Cardiac fibroblast (primary cell): ENCODE data around the gene NT5DC2.

Experiments used
- DNase-seq, 2 donors: peaks; one replicate each; pipeline versions ENCODE4 v3.0.0 to v3.0.0-alpha.2; 2010; ENCODE audit warnings: low read depth in 2 of 2
- H3K4me3 ChIP-seq, 2 donors: replicated peaks in 1 of 2; 1 replicate in 1 of 2; 2 replicates in 1 of 2; pipeline ENCODE4 v1.5.1; 2011; ENCODE audit warnings: low read depth in 2 of 2, low read length in 2 of 2, mild to moderate bottlenecking in 2 of 2, moderate library complexity in 1 of 2
- CTCF ChIP-seq: IDR thresholded peaks from one replicate; pipeline ENCODE4 v1.5.1; 2011; ENCODE audit warnings: low read depth, mild to moderate bottlenecking, low read length, inconsistent platforms

Gene NT5DC2

GRCh38 chr3:52537726-52538421 lies 4.2 kb upstream of the NT5DC2 start:
- H3K4me3 ChIP-seq, result peak overlapping the region; percentile 58 to 71
- no peak for TF ChIP-seq CTCF
- no peak for DNase-seq

GRCh38 chr3:52537165-52537620 lies 3.5 kb upstream of the NT5DC2 start:
- no peak for TF ChIP-seq CTCF
- DNase-seq, result no peak
- peak overlapping the region; percentile 58 to 71 for H3K4me3 ChIP-seq

GRCh38 chr3:52536369-52537164 lies 2.9 kb upstream of the NT5DC2 start, which contains the start of gene UQCC5:
Gene UQCC5 (plus strand): TSS chr3:52536605. CDS start chr3:52536756, 151 bp downstream.
- DNase-seq, result peak; percentile 99
- TF ChIP-seq CTCF, result no peak
- peak within 1 kb of the TSS; percentile 58 to 71 for H3K4me3 ChIP-seq

- H3K4me3 ChIP-seq, result no peak overlapping the region
- DNase-seq, result no peak
- TF ChIP-seq CTCF, result no peak
These were observed 2.4 kb upstream of the NT5DC2 start for GRCh38 chr3:52536112-52536368.

GRCh38 chr3:52535411-52536111 lies 1.9 kb upstream of the NT5DC2 start:
- no peak for TF ChIP-seq CTCF
- H3K4me3 ChIP-seq, result no peak overlapping the region
- no peak for DNase-seq

- DNase-seq, result peak; percentile 53 to 54
- H3K4me3 ChIP-seq, result peak overlapping the region; percentile 56 to 61
- TF ChIP-seq CTCF, result no peak
These were observed 875 bp upstream of the NT5DC2 start for GRCh38 chr3:52534281-52535183.
